KBM-7 (cell line): ENCODE results near the gene DCHS1.

Experiments used
- DNase-seq: peaks from one replicate; pipeline ENCODE4 v3.0.0-alpha.2; 2015
- in situ Hi-C: fragments of 300-500 bp; cut with MboI; formaldehyde crosslinking; loops from 2 replicates; pipeline ENCODE4 v1.14.3; 2020; ENCODE audit warnings: low sequenced_read_pairs, low pct_unique_long_range_greater_than_20kb, mixed read lengths

Gene DCHS1

DNA sequence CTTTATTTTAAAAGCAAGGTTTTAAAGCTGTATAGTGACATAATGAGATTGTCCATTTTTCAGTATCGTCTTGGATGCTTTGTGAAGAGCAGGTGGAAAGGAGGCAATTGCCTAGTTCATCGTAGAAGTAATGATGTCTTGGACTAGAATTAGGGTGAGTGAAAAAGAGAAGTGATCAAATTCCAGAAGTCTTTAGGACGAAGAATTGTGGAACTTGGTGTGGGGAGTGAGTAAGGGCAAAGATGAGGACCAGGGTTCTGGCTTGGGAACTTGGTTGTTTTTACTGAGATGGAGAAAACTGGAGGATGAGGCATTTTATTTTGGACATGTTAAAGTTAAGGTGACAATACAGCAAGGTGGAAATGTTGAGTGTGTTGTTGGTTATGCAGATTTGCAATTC is 50.8 kb downstream of the DCHS1 start:
- in situ Hi-C loops: loop anchor here (10.0 kb wide), 1 partner anchor 60 kb away; no protein-coding TSS in a partner anchor
- peak; percentile 22 for DNase-seq

DNA sequence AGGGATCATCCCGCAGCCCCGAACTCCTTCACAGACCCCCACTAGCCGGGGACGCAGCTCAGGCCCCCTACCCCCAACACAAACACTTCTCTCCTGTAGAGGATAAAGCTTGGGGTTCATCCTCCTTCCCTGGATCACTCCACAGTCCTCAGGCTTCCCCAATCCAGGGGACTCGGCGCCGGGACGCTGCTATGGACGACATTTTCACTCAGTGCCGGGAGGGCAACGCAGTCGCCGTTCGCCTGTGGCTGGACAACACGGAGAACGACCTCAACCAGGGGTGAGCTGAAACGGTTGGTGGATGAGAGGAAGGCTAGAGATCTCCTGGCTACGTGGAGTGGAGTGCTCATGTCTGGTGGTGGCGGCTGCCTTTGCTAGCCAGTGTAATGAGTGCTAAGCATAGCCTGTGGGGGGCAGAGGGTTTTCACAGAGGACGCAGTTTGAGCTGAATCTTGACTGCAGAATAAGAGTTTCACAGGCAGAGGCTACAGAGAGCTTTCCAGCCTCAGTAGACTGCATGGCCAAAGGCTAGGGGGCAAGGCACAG is 51.5 kb downstream of the DCHS1 start:
- in situ Hi-C loops: loop anchor here (10.0 kb wide), 1 partner anchor 59 kb away; no protein-coding TSS in a partner anchor
- DNase-seq: peak; percentile 71

DNA sequence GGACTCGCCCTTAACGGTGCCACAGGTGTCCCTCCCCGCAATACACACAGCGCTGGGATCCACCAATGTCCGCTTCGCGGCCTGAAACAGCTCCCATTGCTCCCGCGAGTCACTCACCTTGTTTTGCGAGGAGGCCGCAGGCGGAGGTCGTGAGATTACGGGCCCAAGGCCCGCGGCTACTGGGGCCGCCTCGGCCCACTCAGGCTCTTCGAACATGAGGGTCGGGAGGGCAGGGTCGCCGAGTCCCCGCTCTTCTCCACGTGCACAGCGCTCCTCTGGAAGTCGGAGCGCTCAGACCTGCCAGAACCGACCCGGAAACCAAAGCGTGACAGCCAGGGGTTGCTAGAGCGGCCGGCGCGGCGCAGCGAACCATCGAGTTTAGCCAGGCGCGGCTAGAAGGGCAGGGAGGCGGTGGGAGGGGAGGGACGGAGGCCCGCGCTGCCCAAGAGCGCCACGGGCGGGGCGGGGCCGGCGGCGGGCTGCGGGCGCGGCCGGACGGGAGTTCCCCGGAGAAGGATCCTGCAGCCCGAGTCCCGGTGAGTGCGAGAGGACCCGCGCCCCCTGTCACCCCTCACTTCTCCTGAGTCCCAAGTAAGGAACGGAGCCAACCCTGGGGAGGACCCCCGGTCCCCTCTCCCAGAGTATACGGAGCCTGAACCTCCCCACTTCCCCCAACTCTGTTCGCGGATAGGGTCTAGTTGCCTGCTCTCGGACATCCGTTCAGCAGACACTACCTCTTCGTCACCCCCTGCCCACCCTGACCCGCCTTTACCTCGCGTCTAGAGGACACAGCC is 52.1 kb downstream of the DCHS1 start, which contains the start of the genes ILK and RRP8:
TSS of gene ILK (plus strand) at position 488 of the 794 bp plus-strand sequence. CDS start 498 bp downstream, outside the sequence.
TSS of gene RRP8 (minus strand) at position 330 of the 794 bp plus-strand sequence. CDS start at position 216, 114 bp downstream.
- in situ Hi-C loops: loop anchor here (10.0 kb wide), 1 partner anchor 59 kb away; no protein-coding TSS in a partner anchor
- DNase-seq: peak; percentile 91

DNA sequence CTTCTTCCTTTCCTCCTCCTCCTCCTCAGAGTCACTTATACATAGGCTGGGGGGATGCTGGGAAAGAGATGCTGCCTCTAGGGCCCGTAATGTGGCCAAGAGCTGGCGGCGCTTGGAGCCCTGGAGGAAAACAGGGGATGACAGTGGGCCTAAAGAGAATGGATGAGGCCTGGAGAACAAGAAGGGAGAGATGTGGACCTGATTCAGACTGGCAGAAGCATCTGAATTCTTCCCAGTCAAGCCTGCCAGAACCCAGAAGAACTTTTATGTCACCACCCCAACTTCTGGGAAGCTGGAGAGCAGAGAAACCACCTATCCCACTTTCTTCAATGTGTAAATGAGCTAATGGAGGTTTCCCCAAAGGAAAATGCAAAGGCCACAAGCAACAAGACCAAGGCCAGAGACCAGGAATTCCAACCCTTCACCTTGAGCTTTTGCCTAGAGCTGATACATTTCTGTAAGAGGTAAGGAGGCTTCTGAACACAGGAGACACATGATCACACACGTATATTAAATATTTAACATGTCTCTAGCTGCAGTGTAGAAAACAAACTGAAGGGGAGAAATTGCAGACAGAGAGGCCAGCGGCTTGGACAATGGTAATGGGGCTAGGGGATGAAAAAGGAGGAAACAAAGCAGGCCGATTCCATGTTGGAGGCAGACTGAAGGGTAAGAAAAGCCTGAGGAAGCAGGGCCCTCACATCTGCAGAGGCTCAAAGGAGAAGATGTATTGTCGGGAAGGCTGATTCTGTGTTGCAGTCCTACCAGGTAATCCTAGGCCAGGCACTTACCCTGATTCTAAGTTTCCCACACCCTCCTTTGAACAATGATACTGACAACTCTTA is 53.3 kb downstream of the DCHS1 start:
- in situ Hi-C loops: loop anchor here (10.0 kb wide), 1 partner anchor 58 kb away; no protein-coding TSS in a partner anchor
- DNase-seq: peak; percentile 19

DNA sequence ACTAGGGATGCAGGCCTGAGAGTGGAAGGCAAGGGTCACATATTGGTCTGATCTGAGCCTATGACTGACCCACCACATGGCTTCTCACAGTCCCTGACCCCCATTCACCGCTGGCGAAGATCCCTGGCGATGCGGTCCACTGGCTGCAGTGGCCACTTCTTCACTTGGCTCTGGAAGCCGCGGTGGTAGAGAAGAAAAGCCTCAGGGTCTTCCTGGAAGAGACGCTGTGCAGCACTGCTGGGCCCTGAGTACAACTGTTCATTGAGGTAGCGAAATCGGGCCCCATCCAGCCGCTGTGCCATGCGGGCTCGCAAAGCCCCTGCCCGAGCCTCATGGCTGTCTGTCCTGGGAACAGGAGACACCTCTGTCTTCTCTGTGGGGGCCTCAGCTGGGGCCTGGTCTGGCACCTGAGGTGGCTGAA is 54.6 kb downstream of the DCHS1 start:
- DNase-seq: no peak
- in situ Hi-C loops: loop anchor here (10.0 kb wide), 1 partner anchor 56 kb away; no protein-coding TSS in a partner anchor

DNA sequence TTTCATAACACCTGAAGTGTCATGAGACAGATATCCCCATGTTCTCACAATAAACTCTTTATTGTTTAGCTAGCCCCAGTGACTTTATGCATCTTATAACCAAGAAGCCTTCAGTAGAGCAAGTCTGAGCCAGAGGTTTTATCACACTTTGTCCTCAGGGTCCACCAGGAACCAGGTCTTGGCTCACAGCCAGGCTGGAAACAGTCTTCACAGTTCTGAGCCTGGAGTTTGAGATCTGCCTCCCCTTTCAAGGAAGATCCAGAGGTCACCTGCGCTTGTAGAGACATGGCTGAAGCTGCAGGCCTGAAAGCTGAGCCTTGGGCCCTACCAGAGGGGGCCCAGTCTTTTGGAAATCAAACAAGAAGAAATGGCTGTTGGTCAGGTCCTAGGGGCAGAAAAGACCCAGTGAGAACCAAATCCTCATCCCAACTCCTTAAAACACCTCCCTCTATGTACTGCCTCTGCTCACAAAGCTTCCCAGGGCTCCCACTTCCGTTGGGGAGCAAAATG is 55.7 kb downstream of the DCHS1 start:
- no peak for DNase-seq
- in situ Hi-C loops: loop anchor here (10.0 kb wide), 1 partner anchor 55 kb away; no protein-coding TSS in a partner anchor

DNA sequence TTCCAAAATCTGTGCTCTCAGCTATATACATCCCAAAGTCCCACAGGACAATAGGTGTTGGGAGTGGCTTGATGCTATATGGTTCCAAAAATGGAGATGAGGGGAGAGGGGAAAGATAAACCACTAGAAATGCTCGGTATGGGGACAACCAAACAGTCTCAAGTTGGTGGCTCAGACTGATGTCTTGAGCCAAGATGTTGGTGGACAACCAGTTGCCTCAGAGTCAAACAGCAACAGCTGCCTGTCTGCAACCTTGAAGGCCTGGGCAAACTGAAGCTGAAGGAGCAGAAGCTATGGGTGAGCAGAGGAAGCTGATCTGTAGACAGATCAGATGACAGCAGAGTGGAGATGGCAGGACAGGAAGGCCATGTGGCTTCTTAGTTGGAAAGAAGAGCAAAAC is 56.2 kb downstream of the DCHS1 start:
- DNase-seq: no peak
- in situ Hi-C loops: no loop called here

DNA sequence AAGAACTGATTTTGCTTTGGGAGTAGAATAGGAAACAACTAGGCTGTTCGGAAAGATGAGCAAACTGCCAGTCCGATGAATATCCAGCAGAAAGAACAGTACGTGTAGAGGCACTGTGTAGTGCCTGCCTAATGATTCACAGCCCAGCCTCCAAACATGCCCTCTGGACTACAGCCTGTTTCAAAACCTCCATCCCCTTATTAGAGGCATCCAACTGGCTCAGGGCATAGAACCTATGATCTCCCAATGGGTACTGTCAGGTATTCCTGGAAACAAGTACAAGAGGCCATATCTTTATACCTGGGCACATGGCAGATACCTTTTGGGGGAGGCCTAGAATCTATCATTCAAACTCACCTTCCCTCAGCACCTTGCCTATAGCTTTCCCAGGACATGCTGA is 57.1 kb downstream of the DCHS1 start:
- in situ Hi-C loops: no loop called here

DNA sequence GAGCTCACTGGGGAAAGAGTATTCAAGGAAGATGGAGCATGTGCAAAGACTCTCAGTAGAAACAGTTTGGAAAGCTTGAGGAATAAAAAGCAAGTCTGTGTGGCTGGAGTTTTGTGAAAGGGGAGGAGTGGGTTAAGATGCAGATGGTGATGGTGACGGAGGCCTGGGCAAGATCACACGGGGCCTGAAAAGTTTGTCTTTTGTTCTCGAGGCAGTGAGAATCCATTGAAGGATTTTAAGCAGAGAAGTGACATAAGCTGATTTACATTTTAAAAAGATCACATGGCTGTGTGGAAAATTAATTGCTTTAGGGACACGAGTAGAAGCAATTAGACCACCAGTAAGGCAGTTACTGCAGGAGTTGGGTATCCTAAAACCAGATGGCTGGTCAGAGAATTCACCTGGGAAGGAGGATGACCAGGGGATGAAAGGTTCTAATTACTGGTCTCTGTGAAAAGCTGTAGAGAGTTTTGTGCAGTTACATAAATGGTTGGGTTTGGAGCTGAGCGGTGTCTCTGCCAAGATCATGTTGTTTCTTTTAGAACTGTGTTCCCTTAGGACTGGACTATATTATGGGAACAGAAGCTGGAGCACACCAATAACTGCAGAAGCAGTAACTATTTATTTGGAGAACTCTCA is 59.3 kb downstream of the DCHS1 start:
- DNase-seq: no peak
- in situ Hi-C loops: no loop called here

More for the DNA sequence above, 57.1 kb downstream of the DCHS1 start:
- DNase-seq: no peak

DNA sequence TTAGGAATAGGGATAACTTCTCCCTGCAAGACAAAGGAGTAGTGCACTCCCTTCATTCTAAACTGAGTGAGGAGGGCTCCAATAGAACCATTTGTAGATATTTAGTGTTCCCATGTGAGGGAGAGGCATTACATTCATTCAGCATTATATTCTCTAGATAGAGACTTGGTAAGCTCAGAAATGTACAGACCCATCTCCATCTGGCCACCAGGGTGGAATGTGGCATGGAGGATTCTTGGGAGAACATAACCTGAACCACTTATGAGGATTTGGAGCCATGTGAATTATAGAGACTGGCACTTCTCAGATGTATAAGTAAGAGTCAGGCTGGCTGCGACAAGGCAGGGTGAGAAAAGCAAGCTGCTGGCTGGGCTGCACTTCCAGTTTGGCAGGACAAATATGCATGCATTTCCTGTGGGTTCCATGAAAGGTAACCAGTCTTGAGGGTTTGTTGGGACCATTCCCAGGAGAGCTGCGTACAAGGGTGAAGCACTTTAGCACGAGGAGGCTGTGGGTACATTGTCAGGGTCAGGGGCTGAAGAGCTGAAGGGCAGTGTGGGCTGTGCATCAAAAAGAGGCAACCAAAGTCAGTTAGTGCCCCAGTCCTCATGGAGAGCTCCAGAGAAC is 61.4 kb downstream of the DCHS1 start:
- DNase-seq: no peak
- in situ Hi-C loops: no loop called here

DNA sequence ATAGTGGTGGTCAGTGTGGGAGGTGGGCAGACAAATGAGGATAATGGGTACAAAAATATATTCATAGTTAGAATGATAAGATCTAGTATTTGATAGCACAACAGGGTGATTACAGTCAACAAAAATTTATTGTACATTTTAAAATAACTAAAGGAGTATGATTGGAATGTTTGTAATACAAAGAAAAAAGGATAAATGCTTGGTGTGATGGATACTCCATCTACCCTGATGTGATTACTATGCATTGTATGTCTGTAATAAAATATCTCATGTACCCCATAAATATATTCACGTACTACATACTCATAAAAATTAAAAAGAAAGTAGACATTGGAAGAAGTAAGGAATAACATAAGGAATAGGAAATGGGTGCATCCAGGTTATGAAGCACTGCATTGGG is 67.6 kb downstream of the DCHS1 start:
- in situ Hi-C loops: no loop called here

DNA sequence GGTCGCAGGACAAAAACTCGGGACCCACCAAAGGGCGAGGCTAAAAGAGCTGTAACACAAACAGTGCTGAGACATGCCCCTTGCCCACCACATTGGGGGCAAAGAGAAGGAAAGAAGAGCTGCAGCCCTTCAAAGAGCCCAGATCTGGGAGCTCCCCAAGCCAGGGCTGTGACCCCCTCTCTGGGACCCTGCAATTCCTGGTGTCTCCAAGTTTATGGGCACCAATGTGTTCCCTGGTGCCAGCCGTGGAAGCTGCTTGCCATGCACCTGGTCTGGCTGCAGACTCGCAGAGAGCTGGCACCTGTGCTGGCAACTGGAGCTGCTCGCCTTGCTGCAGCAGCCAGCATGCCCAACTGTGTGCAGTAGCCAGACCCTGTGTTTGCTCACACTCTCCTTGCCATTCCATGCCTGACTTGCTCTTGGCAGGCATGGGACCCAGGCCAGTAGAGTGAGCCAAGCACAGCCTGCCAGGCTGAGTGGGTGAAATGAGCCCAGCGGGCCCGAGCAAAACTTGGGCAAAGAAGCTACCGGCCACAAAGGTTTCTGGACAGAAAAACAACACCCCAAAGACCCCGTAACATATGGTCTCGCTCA is 68.2 kb downstream of the DCHS1 start:
- in situ Hi-C loops: no loop called here
- DNase-seq: no peak

More for the DNA sequence above, 67.6 kb downstream of the DCHS1 start:
- no peak for DNase-seq

DNA sequence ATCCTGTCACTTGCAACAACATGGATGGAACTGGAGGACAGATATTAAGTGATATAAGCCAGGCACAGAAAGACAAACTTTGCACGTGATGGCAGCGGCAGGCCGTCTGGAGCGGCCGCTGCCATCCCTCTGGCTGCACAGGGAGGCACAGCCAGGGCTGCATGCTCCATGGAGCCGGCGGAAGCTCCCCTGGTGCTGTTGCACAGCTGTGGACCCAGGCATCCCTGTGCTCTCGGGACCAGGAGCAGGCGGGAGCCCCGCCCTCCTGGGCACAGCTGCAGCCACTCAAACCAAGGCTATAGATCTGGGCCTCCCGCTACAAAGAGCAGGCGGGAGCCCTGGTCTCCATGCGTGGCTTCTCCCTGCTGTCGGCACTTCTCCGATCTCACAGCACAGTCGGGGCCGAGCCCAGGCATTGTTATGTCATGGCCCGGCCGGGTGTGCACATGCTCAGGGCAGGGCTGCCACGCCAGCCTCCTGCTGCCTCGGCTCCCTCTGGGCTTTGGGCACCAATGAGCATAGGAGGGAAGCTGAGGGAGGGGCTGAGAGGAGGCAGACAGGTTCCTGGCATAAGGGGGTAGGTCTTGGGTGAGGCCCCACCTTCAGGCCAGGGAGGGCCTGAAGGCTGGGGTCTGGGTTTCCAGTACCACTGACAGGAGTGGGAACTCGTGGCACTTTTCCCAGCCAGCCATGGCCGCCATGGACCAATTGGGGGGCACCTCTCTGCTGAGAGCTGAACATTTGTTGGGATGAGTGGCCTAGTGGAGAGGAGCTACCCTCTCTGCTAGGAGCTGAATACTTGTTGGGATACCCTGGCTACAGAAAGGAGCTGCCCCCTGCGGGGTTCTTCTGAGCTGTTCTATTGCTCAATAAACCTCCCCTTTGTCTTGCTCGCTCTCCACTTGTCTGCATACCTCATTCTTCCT is 68.9 kb downstream of the DCHS1 start:
- DNase-seq: no peak
- in situ Hi-C loops: no loop called here

DNA sequence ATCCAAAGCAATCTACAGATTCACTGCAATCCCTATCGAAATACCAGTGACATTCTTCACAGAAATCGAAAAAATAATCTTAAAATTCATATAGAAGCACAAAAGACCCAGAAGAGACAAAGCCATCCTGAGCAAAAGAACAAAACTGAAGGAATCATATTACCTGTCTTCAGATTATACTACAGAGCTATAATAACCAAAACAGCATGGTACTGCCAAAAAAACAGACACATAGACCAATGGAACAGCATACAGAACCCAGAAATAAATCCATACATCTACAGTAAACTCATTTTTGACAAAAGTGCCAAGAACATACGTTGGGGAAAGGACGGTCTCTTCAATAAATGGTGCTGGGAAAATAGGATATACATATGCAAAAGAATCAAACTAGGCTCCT is 71.1 kb downstream of the DCHS1 start:
- DNase-seq: no peak
- in situ Hi-C loops: no loop called here

DNA sequence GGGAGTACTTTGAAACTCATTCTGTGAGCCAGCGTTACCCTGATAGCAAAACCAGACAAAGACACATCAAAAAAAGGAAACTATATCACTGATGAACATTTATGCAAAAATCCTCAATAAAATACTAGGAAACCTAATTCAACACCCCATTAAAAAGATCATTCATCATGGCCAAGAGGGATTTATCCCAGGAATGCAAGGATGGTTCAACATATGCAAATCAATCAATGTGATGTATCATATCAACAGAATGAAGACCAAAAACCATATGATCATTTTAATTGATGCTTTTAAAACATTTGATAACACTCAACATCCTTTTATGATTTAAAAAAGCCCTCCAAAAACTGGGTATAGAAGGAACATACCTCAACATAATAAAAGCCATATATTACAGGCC is 72.0 kb downstream of the DCHS1 start:
- DNase-seq: no peak
- in situ Hi-C loops: no loop called here

DNA sequence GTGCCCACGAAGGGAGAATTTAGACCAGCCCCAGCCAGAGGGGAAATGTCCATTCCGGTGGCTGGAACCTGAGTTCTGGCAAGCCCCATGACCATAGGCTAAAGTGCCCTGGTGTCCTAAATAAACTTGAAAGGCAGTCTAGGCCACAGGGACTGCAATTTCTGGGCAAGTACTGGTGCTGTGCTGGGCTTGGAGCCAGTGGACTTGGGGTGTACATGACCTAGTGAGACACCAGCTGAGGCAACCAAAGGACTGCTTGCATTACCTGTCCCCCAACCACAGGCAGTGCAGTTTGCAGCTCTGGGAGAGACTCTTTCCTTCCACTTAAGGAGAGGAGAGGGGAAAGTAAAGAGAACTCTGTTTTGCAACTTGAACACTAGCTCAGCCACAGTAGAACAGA is 75.9 kb downstream of the DCHS1 start:
- no peak for DNase-seq
- in situ Hi-C loops: no loop called here

DNA sequence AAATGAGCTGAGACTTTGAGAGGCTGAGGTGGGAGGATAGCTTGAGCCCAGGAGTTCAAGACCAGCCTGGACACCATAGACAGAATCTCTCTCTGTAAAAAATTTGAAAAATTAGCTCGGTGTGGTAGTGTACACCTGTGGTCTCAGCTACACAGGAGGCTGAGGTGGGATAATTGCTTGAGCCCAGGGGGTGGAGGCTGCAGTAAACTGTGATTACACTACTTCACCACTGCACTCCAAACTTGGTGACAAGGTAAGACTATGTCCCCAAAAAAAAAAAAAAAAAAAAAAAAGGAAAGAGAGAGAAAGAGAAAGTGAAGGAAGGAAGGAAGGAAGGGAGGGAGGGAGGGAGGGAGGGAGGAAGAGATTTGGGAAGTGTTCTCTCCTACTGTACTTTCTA is 77.5 kb downstream of the DCHS1 start:
- no peak for DNase-seq
- in situ Hi-C loops: no loop called here
